Measurements from ENCODE around the gene KRT73.

The KRT73 gene

DNA sequence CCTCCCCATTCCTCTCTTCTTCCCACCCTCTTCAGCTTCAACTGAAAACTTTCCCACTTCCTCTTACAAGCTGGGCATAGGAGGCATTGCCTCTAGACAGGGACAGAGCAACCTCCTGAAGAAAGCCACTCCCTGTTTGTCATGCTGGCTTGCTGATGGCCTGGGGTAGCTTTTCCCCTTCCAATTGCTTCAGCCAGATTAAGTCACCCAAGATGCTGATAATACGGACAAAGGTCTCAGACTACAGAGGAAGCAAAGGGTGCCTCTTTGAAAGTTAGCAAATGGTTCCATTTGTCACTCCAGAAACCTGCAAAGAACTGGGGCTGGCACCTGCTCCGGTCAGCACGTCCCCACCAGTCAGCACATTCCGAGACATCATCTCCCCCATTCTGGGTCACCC is 27.6 kb upstream of the KRT73 start:
- no peak for DNase-seq (ENCODE audit: low read depth in 2 of 2)

DNA sequence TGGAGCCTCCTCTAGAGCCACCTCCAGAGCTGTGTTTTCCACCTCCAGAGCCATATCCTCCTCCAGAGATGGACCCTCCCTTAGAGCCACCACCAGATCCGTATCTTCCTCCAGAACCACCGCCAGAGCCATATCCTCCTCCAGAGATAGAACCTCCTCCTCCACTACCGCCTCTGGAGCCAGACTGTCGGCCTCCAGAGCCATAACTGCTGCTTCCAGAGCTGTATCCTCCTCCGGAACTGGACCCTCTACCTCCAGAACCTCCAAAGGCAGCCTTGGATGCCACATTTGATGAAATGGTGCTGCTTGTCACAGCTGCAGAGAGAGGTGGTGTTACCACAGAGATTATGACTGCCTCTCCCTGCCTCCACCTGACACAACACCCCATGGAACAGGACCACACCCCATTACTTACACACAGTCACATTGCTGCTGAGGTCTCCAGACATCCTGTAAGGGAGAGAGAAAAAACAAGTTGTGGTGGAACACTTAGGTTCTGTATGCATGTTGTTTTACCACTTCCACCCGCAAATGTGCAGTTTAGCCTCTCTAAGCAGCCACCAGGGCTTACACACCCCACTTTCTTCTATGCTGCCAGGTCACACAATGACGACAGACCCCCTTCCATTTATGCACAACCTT is 26.9 kb upstream of the KRT73 start:
- DNase-seq (ENCODE audit: low read depth in 2 of 2) = peak in 1 of 2 donors; percentile 14

DNA sequence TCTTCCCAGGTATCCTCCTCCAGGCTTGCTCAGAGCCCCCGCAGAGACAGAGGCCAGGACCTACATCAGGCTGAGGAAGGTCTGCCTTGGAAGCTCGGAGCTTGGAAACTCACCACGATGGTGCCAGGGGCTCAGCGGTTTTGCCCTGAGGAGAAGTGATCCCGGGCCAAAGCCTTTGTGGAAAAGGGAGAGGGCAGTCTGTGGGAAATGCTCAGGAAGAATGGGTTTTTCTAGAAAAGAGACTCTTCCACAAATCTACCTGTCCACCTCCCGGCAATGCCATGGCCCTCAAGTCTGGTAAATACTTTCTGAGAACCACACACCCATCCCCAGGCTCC is 25.7 kb upstream of the KRT73 start:
- no peak for DNase-seq (ENCODE audit: low read depth in 2 of 2)

DNA sequence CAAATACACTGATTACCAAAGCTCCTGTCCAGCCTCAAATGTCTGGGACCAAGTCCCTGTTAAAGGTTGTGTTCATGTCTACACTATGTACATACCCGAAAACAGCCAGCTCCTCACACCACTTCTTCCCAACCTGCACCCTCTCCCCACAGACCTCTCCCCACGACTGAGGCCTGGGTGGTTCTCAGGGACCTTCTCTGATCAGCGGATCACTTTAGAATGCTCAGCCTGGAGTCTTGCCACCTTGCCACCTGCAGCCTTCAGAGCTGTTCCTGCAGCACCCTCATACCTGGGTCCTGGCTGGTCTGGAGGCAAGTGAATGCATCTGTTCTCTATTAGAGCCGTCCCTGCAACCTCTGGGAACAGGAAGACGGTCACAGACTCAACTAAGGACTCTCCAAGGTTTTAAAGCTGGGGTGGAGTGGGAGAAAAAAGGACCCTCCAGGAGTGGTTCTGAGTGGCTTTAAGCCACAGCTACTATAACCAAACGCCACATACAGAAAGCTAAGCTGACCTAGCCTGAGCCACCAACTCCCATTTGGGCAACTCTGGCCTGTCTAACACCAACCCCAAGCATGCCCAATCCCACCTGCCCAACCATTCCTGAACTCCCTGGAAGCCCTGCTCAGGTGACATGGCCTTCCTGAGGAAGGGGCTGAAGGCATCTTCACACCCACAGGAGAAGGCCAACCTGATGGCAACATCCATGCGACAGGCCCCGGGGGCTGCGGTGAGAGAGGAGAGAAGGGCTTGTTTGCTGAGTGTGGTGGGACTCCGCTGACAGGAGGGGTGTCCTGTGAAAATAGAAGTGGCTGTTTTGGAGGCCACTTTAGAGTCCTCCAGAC is 25.1 kb upstream of the KRT73 start:
- DNase-seq (ENCODE audit: low read depth in 2 of 2) = no peak

DNA sequence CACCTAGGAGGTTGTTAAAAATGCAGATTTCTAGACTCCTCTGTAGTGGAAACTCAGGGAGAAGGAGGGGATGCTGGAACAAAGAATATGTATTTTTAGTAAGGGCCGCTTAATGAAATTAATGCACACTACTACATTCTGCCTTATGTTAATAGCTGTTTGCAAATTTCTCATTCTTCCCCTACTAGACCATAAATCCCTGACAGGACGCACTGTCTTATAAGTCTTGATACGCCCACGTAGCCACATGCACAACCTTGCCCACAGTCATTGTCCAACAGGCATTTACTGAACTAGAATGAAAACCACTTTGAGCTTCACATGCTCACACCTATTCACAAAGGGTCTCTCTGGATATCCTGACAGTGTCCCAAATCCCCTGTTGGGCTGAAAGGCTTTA is 23.1 kb upstream of the KRT73 start:
- no peak for DNase-seq (ENCODE audit: low read depth in 2 of 2)

DNA sequence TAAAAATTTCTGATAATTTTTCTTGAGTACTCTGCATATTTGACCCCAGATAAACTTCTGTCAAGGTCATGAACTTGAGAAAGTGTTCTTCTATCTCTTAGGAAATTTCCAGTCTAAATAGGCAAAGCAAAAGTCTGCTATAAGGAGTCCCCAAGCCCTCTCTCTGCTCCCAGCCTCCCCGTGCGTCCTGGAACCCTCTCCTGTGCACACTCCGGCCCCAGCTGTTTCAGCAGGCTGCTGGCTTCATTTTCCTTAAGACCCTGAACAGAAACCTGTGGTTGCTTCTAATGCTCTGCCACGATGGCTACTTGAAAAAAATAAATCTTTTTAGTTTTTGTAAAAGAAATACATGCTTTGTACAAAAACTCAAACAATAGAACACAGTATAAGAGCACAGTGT is 18.9 kb upstream of the KRT73 start:
- DNase-seq (ENCODE audit: low read depth in 2 of 2) = no peak

DNA sequence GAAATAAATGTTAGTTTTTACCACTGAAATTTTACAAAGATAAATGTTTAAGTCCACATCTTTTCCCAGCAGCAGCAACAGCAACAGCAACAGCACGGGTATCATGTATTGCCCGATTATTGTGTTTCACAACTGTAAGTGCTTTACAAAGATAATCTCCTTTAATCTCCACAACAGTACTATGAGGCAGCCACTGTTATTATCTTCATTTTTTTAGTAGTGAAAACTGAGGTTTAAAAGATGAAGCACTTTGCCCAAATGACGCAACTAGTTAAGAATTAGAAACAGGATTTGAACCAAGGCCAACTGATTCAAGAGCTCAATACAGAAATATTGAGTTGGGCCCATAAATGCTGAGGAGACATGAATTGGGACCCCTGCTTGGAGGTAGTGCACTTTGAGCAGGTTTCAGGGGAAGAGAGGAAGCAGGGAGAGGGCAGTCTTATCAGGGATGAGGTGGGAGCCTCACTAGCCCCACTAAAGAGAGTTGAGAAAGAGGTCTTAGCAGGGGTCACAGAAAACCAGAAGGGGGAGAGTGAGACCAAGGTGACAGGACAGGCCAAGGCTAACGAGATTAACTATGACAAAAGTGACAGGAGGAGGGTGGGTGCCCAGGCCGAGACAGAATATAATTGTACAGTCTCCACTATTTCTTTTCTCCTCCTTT is 18.4 kb upstream of the KRT73 start:
- no peak for DNase-seq (ENCODE audit: low read depth in 2 of 2)

DNA sequence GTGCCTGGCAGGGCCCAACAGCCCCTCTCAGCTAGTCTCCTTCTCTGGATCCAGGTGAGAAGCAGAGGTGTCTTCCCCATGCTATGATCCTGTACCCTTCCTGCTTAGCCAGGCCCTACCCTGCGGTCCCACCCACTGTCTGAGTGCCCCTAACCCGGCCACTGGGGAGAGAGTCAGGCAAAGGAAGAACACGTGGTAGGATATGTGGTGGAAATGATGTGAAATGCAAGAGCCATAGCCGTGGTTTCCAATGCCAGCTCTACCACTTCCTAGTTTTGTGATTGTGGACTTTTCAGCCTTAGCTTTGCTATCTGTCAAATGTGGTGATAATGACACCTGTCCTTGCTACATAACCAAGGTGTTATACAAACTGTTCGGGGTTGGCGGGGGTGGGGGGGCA is 17.8 kb upstream of the KRT73 start:
- no peak for DNase-seq (ENCODE audit: low read depth in 2 of 2)

DNA sequence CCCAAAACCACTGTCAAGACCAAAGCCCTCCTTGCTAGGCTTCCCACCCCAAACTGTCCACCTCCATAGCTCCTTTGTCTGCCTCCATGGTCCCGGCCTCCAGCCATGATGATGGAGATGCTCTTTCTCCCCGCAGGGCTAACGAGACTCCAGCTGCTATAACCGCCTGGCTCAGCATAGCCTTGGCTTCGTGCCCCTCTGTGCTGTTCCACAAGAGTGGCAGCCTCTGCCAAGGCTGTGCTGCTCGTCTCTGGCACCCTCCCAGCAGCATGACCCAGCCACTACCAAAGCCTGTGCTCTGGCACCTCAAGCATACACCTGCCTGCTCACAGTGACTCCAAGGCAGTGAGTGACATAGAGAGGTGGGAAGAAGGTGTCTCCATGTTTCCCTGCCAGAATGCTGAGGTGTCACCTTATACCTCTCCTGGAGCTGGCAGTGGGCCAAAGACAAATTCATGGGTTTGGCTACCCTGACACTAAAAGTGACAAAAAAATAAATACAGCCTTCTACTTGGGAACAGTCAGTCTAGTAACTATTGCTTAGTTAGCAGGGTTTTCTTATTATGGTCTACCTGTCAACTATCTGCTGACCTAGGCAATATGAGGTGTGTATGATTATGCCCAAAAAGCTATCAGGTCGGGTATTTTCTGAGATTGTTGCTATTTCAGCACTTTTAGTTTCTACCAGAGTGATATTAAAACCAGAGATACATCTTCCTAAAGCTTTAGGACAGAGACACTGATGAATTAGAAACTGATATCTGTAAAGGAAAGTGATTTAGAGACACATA is 16.1 kb upstream of the KRT73 start:
- no peak for DNase-seq (ENCODE audit: low read depth in 2 of 2)

DNA sequence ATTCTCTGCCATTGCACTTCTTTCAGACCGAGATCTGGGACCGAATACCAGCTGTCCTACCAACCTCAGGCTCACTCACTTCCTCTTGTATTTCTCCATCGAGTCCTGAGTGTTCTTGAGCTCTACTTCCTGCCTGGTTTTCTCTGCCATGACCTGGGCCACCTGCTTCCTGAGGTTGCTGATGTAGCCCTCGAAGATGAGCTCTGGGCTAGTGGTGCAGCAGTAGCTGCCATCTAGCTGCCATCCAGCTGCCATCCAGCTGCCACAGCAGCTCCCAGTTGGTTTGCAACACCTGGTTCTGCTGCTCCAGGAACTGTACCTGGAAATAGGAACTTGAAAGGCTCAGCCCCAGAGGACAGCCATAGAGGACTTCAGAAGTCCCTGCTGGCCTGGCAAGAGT is 15.0 kb upstream of the KRT73 start:
- DNase-seq (ENCODE audit: low read depth in 2 of 2) = no peak

DNA sequence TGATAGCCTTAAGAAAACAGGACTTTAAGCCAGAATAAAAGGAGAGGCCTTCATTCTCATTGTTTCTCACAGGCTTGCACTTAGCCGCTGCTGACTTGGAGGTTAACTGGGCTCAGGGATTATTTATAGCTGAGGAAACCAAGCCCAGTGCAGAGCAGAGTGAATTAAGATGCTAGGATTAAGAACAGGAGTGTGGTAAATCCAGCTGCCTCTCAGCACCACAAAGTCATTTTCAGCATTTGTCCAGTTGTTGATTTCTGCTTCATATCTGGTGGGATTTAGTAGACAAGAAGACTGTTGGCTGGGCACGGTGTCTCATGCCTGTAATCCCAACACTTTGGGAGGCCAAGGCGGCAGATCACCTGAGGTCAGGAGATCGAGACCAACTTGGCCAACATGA is 14.3 kb upstream of the KRT73 start:
- DNase-seq (ENCODE audit: low read depth in 2 of 2) = no peak

DNA sequence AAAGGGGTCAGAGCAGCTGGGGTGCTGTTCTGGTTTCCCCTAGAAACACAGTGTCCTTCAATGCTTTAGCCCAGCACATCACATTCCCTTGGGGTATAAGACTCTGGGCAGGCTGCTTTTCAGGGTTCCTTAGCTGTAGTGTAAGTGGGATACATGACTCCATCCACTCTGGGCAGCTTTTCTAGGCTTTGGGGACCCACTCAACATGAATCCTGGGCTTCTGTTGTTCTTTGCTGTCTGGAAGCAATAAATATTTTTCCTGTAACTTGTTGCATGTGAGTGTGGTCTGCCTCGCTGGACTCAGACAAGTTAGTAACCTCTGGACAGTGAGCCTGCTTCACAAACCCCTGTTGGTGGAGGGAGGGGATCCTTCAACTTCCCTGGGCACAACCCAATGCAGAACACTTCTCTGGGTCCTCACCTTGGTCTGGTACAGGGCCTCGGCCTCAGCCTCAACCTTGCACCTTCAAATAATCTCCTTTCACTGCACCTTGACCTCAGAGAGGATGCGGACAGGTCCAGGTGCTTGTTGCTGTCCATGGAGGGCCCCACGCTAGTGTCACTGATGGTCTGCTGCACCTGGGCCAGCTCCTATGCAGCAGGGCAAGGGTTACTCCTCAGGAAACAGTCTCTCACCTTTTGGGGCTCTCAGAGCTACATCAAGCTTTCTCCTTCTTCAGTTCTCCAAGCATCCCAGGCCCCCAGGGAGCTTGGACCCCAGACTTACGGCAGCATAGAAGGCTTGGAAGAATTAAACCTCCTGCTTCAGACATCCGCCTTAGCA is 13.5 kb upstream of the KRT73 start:
- DNase-seq (ENCODE audit: low read depth in 2 of 2) = no peak

DNA sequence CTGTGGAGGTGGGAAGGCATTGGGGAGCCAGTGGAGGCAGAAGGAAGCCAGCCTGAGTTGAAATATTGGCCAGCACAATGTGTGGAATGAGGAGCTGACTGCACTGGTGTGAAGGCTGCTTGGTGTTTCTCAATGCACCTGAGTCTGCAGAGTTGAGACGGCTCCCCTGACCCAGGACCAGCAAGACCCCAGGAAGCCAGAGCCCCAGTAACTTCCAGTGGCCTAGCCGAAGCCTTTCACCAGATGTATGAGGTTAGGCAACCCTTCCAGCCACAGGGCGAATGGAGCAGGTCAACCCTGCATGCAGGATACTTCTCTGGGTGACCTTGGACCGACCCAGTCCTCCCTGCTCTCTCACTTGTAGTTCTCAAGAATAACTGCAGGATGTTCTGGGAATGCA is 12.9 kb upstream of the KRT73 start:
- no peak for DNase-seq (ENCODE audit: low read depth in 2 of 2)

DNA sequence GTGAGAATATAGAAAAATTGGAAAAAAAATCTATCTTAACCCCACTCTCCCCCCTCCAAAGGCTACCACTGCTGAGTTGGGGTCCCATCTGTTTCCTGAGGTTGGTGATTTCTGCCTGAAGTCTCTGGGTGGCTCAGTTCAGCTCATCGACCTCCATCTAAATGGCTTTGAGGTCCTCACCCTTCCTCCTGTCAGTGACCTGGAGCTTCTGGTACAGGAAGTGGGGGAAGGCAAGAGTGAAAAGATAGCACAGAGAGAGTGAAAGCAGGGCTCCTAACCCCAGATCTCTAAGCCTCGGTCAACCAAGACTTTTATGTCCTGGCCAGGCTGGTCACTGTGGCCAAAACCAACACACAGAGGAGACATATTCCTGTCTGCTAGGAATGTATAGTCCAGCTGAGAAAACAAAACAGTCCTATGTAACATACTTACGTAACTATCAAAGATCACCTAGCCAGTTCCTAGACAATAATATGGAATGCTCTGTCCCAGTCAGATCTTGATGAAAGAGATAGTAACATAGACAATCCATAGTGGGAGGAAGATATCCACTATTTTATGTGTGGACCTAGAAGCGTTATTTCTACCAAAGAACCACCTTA is 12.3 kb upstream of the KRT73 start:
- no peak for DNase-seq (ENCODE audit: low read depth in 2 of 2)

DNA sequence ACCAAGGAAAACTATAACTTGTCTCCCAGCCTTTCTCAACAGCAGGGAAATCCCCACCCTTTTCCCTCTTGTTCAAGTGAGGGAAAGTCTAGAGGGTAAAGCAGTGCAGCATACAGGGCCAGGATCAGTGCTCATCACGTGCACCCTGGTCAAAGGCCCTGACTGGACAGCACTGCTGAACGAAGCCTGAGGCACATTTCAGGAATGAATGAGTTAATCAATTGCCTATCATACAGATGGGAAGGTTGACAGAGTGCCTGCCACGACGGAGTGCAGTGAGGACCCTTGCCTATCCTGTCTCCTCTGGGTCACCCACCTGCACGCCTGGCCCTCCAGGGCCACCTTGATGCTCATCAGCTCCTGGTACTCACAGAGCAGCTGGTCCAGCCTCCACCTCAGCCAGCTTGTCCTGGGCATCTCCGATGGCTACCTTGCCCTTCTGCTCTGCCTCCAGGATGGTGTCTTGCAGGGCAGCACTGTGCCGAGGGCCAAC is 11.7 kb upstream of the KRT73 start:
- no peak for DNase-seq (ENCODE audit: low read depth in 2 of 2)

DNA sequence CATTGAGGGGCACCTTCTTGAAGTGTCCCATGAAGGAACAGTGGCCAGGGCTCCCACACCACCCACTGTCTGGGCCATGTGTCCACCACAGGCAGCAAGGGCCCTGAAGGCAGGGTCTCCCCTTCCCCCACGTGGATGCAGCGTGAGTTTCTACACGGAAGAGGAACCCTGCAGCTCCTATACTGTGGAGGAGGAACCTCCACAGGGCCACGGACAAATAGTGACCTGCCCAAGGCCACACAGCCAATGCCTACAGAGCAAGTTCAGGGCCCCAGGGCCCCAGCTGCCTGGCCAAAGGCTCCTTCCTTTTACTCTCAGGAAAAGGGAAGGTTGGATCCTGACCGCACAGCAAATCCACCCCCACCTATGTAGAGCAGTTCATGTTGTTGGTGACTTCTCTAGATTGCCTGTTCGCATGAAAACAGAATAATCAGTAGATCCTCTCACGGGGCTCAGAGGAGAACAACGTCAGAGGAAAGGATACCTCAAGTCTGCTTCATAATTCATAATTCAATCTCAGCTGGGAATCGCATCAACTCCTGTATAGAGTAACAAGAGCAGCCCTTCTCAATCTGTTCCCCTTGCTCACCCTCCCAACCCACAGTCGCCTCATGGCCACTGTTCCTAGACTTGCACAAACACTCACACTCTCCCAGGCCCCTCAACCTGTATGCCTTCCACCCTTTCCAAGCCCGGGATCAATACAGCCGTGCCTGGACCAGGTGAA is 11.1 kb upstream of the KRT73 start:
- DNase-seq (ENCODE audit: low read depth in 2 of 2) = no peak

DNA sequence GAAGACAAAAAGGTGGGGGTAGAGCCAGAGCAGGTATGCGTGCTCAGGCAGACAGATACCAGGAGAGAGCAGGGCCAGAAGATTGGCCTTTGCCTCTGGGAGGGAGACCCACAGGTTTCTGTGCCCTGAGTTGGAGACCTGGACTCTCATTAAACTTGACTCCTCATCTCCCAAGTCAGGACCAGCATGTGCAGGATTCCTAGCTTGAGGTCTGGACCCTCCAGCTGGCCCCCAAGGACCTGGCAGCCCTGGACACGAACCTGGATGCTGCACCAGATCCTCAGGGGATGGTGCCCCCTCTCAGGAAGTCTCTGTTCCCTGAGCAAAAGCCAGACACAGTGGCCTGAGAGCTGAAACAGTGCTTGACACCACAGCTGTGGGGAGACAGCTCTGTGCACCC is 10.5 kb upstream of the KRT73 start:
- DNase-seq (ENCODE audit: low read depth in 2 of 2) = no peak

DNA sequence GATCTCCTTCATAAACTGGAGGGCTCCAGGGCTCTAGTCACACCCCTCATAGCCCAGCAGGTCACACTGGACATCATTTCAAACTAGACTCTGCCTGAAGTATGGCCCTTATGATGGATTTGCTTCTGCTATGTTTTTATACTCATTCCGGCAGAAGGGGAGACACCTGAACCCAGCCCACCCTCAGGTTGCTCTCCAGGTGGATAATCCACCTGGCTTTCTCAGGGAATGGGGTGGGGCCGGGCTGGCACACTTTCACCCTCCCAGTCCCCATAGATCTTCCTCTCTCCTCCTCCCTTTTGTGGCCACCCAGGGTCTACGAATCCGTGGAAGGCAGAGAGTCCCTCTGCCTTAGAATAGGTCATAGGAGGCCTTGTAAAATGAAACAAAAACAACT is 9.8 kb upstream of the KRT73 start:
- DNase-seq (ENCODE audit: low read depth in 2 of 2) = no peak

DNA sequence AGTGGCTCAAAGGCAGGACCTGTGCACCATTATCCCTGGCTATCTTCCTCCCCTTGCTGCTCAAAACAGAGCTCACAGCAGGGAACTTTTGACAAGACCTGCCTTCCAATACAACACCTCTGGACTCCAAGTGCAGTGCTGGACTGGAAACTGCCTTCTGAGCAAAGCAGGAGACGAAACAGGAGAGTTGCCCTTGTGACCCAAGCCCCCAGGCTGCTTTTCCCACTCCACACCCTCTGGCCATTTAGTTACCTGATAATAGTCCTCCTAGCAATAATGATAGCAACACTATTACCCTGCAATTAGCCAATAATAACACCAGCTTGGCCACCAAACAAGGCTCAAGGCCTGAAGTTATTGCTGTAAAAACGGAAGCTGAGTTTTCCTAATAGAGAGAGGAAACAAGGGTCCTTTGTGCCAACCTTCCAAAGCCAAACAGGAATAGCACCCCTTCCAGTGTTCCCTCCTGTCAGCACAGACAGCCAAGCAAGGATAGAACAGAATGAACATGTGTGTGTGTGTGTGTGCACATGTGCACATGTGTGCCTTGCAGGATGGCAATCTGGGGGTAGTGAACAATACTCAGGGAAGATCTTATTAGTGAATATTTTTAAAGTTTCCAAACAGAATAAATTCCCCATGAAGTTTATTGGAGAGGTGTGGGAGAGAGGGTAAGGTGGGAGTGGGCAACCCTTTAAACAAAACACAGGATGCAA is 9.2 kb upstream of the KRT73 start:
- DNase-seq (ENCODE audit: low read depth in 2 of 2) = no peak

DNA sequence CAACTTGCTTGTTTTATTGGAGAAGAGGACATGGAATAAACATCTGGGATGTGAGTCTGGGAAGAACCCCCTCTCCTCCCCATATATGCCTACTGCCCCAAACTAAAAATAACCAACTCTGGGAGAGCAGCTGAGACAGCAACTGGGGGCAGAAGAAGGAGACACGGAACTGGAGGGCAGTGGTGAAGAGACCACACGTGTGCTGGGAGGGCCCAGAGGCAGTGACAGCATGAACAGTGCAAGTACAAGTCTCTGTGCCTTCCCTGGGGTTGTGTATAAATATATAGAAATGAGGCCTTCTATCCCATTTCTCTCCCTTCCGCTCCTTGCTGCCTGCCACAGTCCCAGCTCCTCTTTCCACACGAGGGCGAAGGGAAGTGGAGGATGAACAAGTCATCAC is 4.0 kb upstream of the KRT73 start:
- no peak for DNase-seq (ENCODE audit: low read depth in 2 of 2)

All from stimulated activated CD4-positive, alpha-beta T cell treated with anti-CD3 and anti-CD28 coated beads, Interleukin-1b, Interleukin-23, amount 100 ng/mL, for 1 hour (primary cell).